Neutrophil (primary cell): Measurements from ENCODE around the gene TMEM201.

Source experiments
- H3K27ac ChIP-seq: fragments of 200-600 bp; sonication (generic); 2 replicates; pipeline ENCODE4 v1.5.1; 2016; ENCODE audit warnings: mild to moderate bottlenecking, moderate library complexity
- H3K27me3 ChIP-seq: fragments of 200-600 bp; sonication (generic); 2 replicates; pipeline ENCODE4 v1.6.0; 2016; ENCODE audit warnings: mild to moderate bottlenecking
- H3K36me3 ChIP-seq: fragments of 200-600 bp; sonication (generic); 2 replicates; pipeline ENCODE4 v1.5.1; 2017
- H3K4me1 ChIP-seq, 2 experiments: fragments of 200-600 bp in 1 of 2; sonication (generic) in 1 of 2; 1 replicate in 1 of 2; 2 replicates in 1 of 2; pipeline versions ENCODE4 v1.5.1 to v1.6.1; 2013 to 2016; ENCODE audit warnings: low read depth in 1 of 2, low read length in 1 of 2, mild to moderate bottlenecking in 1 of 2, moderate library complexity in 1 of 2; ENCODE audit not compliant: control insufficient read depth in 1 of 2, insufficient read depth in 1 of 2
- H3K4me3 ChIP-seq, 2 experiments: fragments of 200-600 bp in 1 of 2; sonication (generic) in 1 of 2; 1 replicate in 1 of 2; 2 replicates in 1 of 2; pipeline ENCODE4 v1.5.1; 2013 to 2016; ENCODE audit warnings: low read depth in 1 of 2, low read length in 1 of 2, mild to moderate bottlenecking in 1 of 2, moderate library complexity in 1 of 2
- H3K9me3 ChIP-seq: fragments of 200-600 bp; sonication (generic); 2 replicates; pipeline ENCODE4 v1.5.1; 2016
- TF ChIP-seq, protein P1 (sequence below): fragments of 200-600 bp; sonication (generic); IDR thresholded peaks from 2 replicates; pipeline ENCODE4 v1.5.1; 2016; ENCODE audit warnings: antibody characterized with exemption

TMEM201 gene

GRCh38 chr1:9594471-9595155 lies 5.9 kb downstream of the TMEM201 start:
- TF ChIP-seq, protein P1, sequence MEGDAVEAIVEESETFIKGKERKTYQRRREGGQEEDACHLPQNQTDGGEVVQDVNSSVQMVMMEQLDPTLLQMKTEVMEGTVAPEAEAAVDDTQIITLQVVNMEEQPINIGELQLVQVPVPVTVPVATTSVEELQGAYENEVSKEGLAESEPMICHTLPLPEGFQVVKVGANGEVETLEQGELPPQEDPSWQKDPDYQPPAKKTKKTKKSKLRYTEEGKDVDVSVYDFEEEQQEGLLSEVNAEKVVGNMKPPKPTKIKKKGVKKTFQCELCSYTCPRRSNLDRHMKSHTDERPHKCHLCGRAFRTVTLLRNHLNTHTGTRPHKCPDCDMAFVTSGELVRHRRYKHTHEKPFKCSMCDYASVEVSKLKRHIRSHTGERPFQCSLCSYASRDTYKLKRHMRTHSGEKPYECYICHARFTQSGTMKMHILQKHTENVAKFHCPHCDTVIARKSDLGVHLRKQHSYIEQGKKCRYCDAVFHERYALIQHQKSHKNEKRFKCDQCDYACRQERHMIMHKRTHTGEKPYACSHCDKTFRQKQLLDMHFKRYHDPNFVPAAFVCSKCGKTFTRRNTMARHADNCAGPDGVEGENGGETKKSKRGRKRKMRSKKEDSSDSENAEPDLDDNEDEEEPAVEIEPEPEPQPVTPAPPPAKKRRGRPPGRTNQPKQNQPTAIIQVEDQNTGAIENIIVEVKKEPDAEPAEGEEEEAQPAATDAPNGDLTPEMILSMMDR, result no peak
- no peak overlapping the region for H3K27ac ChIP-seq
- peaks cover 10 to 11% of the 10 kb centered on the region in 2 experiments for H3K4me1 ChIP-seq
- H3K36me3 ChIP-seq, result peaks cover 5% of the 10 kb centered on the region
- H3K27me3 ChIP-seq, result peaks cover 7% of the 10 kb centered on the region
- no peaks in the 10 kb centered on the region for H3K9me3 ChIP-seq
- no peak overlapping the region for H3K4me3 ChIP-seq

DNA sequence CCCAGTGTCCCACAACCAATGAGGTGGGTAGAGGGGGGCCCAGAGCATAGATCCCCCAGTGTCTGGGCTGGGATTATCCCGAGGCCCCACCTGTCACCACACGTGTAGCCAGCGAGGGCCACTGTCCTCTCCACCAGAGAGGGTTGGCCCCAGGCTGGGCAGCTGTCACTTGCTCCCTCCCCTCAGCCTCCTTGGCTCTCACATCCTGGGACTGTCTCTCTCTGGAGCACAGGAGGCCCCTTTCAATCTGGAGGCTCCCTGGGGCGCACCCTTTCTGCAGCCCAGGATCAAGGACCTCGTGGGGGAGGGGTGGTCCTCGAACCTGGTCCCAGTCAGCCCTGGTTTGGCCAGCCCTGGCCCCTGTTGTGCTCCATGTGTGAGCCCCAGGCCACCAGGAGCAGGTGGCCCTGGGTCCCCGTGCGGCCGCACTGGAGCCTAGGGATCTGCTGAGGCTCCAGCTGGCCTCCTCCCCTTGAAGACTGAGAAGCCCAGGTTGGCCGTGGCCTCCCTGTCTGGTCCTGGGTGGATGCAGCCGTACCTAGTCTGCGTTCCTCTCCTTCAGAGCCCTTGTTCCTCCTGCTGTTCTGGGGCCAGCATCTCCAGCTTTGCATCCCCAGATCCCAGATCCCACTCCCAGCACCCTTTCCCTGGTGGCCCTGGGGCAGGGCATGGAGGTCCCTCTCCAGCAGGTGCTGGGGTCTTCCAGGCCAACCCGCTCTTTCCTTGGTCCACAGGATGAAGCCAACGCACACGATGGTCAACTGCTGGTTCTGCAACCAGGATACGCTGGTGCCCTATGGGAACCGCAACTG lies 6.7 kb downstream of the TMEM201 start:
- no peaks in the 10 kb centered on the region for H3K9me3 ChIP-seq
- TF ChIP-seq, protein P1, result no peak
- no peaks in the 10 kb centered on the region for H3K27me3 ChIP-seq
- H3K36me3 ChIP-seq, result peaks cover 5% of the 10 kb centered on the region
- no peak overlapping the region for H3K27ac ChIP-seq
- peaks cover 8% of the 10 kb centered on the region in 2 experiments for H3K4me1 ChIP-seq
- H3K4me3 ChIP-seq, result no peak overlapping the region

- H3K9me3 ChIP-seq, result no peaks in the 10 kb centered on the region
- H3K27ac ChIP-seq, result no peak overlapping the region
- peaks cover 8% of the 10 kb centered on the region in 2 experiments for H3K4me1 ChIP-seq
- no peak overlapping the region for H3K4me3 ChIP-seq
- TF ChIP-seq, protein P1, result no peak
- H3K27me3 ChIP-seq, result no peaks in the 10 kb centered on the region
- H3K36me3 ChIP-seq, result peaks cover 5% of the 10 kb centered on the region
Observed at GRCh38 chr1:9595968-9596340, 7.2 kb downstream of the TMEM201 start.

DNA sequence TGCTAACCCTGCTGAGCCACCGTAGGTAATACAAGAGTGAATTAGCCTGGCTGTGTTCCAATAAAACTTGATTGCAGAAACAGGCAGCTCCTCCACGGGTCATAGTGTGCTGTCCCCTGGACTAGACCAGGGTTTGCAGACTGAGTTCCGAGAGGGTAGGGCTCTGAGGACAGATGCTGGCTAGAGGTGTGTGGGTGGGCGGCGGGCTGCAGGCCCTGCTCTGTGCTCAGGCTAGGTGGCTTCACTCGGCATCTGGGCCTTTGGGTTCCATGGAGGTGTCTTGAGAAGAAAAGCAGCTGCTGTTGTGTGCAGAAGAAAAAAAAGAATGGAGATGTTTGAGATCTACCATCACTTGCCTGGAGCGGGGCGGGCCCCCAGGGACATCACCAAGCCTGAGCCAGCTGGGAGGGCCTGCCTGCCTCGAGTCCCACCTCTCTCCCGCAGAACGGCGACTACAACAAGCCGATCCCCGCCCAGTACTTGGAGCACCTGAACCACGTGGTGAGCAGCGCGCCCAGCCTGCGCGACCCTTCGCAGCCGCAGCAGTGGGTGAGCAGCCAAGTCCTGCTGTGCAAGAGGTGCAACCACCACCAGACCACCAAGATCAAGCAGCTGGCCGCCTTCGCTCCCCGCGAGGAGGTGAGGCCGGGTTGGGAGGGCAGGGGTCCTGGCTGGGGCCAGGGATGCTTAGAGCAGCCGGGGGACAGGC lies 7.9 kb downstream of the TMEM201 start:
- no peak overlapping the region for H3K4me3 ChIP-seq
- peaks cover 8% of the 10 kb centered on the region for H3K36me3 ChIP-seq

More for the DNA sequence above, 7.9 kb downstream of the TMEM201 start:
- Histone ChIP-seq H3K27ac (no peak overlapping the region), H3K27me3 (no peaks in the 10 kb centered on the region), H3K4me1 (peaks cover 8% of the 10 kb centered on the region in 2 experiments), H3K9me3 (no peaks in the 10 kb centered on the region)
- TF ChIP-seq, protein P1, result no peak
